Tongue (tissue), 3 donors: ENCODE results near the gene SHC2. TPM values are rescaled to one million over a fixed set of nuclear protein-coding genes. Genes with fewer than 3 reads are reported as not detected.

Source experiments
- DNase-seq: peaks from one replicate; pipeline ENCODE4 v3.0.0-alpha.2; 2015
- small RNA-seq: library from RNA; depleted of rRNA; stranded (forward); fragments of <200 nt; gene quantifications from one replicate; pipeline ENCODE3, GENCODE V24; 2014; ENCODE audit warnings: low replicate concordance
- total RNA-seq: library from RNA; depleted of rRNA; stranded (reverse); fragments of >200 nt; gene quantifications from one replicate; pipeline ENCODE4 v1.2.3, GENCODE V29; 2014

Gene SHC2
- total RNA-seq, 1 donor from 2014 or later, result 18.3 TPM

DNA sequence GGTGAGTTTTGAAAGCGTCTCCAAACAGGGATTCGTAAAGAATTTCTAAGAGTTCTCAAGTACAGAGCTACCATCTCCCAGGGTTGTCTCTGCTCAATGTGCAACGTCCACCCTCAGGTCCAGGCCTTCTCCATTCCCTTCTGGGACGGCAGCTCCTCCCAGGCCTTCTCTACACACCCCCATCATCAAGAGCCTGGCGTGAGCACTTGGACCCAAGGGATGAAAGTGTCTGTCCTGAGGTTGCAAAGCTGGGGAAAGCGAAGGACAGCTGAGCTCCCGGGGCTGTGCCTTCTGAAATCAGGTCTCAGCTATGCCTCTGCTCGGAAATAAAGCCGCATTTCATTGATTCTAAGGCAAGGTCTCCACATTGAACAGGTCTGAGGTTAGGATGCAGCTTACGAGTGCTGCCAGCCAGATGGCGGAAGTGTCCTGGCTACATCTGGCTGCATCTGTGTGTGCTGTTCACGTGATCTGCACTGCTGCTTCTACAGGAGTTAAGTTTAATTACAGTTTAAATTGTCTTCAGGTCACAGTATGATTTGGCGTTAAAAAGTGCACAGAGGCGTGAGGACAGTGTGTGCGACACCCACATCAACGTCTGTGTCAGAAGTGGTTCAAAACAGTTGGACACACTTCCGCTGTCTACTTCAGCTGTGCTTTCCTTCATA lies 89.2 kb downstream of the SHC2 start:
- DNase-seq, result peak; percentile 78

- DNase-seq, result no peak
Observed at GRCh38 chr19:370641-371330, 90.0 kb downstream of the SHC2 start.

GRCh38 chr19:369876-370275 lies 91.0 kb downstream of the SHC2 start:
- DNase-seq, result no peak

DNA sequence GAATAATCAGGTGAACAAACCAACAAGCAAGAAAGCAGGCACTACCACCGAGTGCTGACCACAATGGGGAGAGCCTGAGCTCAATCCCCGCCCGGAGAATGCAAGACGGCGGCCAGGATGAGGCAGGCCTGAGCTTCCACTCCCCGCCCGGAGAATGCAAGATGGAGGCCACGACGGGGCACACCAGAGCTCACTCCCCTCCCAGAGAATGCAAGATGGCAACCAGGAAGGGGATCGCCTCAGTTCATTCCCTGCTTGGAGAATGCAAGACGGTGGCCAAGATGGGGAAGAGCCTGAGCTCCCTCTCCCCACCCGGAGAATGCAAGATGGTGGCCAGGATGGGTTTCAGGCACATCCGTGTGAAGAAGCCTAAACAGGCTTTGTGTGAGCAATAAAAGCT lies 91.6 kb downstream of the SHC2 start:
- DNase-seq, result no peak

GRCh38 chr19:368630-369024 lies 92.2 kb downstream of the SHC2 start:
- no peak for DNase-seq

GRCh38 chr19:367963-368629 lies 92.7 kb downstream of the SHC2 start:
- DNase-seq, result no peak

DNA sequence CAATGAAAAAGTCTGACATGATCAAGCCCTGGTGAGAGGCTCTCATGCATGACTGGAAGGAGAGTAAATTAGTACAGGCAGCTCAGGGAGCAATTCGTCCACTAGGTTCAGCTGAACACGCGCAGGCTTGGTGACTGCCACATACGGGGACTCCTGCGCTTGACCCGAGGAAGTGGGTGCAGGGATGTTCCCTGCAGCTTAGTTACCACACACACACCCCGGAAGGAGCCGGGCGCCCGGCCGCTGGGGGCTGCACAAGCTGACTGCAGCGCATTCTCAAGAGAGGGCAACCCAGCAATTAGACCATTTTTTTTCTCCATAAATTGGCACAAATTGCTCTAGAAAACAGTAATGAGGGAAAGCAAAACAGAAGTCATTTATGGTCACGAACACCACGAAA lies 93.3 kb downstream of the SHC2 start:
- no peak for DNase-seq

DNA sequence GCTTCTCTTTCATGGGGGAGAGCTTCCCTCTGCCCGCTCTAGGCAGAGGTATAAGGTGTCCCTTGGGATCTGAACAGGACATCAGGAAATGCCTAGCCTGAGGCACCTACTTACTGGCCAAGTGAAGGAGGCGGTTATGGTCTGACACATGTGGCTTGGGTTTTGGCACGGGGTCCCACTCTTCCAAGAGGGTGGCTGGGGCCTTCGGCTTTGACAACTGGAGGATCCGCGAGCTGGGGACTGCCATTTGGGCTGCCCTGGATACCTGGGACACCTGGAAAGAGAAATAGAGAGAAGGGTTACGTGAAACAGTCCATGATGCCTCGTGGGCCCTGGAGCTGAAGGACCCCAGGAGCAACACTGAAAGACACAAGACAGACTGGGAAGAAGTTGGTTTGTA lies 93.9 kb downstream of the SHC2 start:
- no peak for DNase-seq

Small RNA genes within 50 kb of the gene (small RNA-seq; reads per million reads assigned to genes)
- not detected for gene RNA5SP462

Other genes with a start within 250 kb of the SHC2 start
- gene PLPP2, start 169.6 kb downstream of the SHC2 start, total RNA-seq, result 13.0 TPM
- 9.2 TPM for gene MIER2, start 116.2 kb downstream of the SHC2 start, total RNA-seq
- 1.6 TPM for gene C2CD4C, start 51.9 kb downstream of the SHC2 start, total RNA-seq
- gene MADCAM1, start 35.5 kb upstream of the SHC2 start, total RNA-seq, result 1.1 TPM
- gene TPGS1, start 46.5 kb upstream of the SHC2 start, total RNA-seq, result 34.5 TPM
- gene CDC34, start 70.7 kb upstream of the SHC2 start, total RNA-seq, result 64.1 TPM
- not detected for gene GZMM, start 83.0 kb upstream of the SHC2 start, total RNA-seq
- gene BSG, start 111.6 kb upstream of the SHC2 start, total RNA-seq, result 236 TPM
- gene HCN2, start 128.8 kb upstream of the SHC2 start, total RNA-seq, result 0.41 TPM
- 25.1 TPM for gene POLRMT, start 172.5 kb upstream of the SHC2 start, total RNA-seq
- not detected for gene FGF22, start 178.8 kb upstream of the SHC2 start, total RNA-seq
- gene RNF126, start 202.2 kb upstream of the SHC2 start, total RNA-seq, result 30.9 TPM
- gene FSTL3, start 215.4 kb upstream of the SHC2 start, total RNA-seq, result 47.8 TPM
- gene PRSS57, start 234.4 kb upstream of the SHC2 start, total RNA-seq, result 0.82 TPM
- gene PALM, start 247.9 kb upstream of the SHC2 start, total RNA-seq, result 52.9 TPM